ENCODE measurements around the gene LIN54. TPM values are rescaled to one million over a fixed set of nuclear protein-coding genes. Genes with fewer than 3 reads are reported as not detected.
A peak's percentile ranks its signal among the peaks of the same experiment; 100 is the strongest.
"Not testable (repeated sequence)": the region's sequence is repeated elsewhere in the genome, so short reads cannot be mapped to it uniquely, and the experiment has no call there.

The LIN54 gene
- total RNA-seq, 3 donors from 2014 or later, result 9.8 to 14.0 (median 11.7) TPM

DNA sequence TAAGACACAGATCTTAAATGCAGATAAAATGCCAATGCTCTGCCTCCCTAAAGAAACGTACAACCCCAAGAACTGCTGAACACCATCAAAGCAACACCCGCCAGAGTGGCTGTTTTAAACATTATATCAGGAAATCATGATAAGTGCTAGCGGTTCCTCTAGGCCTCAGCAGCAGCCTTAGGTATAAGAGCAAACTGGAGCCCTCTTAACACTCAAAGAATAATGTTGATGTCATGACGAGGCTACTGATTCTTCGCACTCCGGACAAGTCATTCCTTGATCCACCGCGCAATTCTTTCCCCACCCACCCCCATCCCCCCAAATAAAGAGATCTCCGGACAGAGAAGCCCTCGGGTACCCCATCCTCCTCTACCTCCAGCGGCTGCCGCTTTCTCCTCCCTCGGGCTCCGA lies 507 bp downstream of the LIN54 start:
- TF ChIP-seq POLR2A (IDR thresholded peaks at IDR 0.05), result no peak
- TF ChIP-seq, protein P1, sequence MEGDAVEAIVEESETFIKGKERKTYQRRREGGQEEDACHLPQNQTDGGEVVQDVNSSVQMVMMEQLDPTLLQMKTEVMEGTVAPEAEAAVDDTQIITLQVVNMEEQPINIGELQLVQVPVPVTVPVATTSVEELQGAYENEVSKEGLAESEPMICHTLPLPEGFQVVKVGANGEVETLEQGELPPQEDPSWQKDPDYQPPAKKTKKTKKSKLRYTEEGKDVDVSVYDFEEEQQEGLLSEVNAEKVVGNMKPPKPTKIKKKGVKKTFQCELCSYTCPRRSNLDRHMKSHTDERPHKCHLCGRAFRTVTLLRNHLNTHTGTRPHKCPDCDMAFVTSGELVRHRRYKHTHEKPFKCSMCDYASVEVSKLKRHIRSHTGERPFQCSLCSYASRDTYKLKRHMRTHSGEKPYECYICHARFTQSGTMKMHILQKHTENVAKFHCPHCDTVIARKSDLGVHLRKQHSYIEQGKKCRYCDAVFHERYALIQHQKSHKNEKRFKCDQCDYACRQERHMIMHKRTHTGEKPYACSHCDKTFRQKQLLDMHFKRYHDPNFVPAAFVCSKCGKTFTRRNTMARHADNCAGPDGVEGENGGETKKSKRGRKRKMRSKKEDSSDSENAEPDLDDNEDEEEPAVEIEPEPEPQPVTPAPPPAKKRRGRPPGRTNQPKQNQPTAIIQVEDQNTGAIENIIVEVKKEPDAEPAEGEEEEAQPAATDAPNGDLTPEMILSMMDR (IDR thresholded peaks at IDR 0.05), result no peak
- TF ChIP-seq POLR2AphosphoS5 (IDR thresholded peaks at IDR 0.05), result no peak
- Histone ChIP-seq H3K36me3 (no peaks in the 10 kb centered on the region), H3K4me3 (peak overlapping the region; percentile 66 to 92 (median 72)), H3K27me3 (no peaks in the 10 kb centered on the region), H3K4me1 (no peaks in the 10 kb centered on the region), H3K27ac (peak overlapping the region; percentile 93 to 95), H3K9me3 (no peaks in the 10 kb centered on the region)
- DNase-seq (ENCODE audit: low spot score in 2 of 2), result no peak
- intact Hi-C loops (cut with DNase I; ENCODE audit: low total_unique reads), result no loop called here

DNA sequence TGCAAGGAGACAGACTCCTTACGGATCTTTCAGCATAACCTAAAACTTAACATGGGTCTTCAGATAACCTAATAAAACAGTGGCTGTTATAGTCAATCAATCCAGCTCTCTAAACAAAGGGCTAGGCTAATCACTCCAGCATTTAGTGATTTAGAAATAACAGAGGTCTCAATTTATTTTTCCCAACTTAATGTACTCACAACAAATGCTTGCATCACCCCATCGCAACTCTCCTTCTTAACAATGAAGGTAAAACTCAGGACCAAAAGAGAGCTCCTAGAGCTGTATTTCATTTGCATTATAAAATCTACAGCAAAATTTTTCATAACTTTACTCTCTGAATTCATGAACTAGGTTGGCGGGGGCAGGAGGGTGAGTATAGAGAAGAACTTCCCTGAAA lies 1.1 kb downstream of the LIN54 start:
- TF ChIP-seq, protein P1 (IDR thresholded peaks at IDR 0.05), result no peak
- TF ChIP-seq POLR2A (IDR thresholded peaks at IDR 0.05) (no peak), POLR2AphosphoS5 (IDR thresholded peaks at IDR 0.05) (no peak)
- no peaks in the 10 kb centered on the region for H3K27me3 ChIP-seq
- no peaks in the 10 kb centered on the region for H3K36me3 ChIP-seq
- H3K4me1 ChIP-seq, result no peaks in the 10 kb centered on the region
- H3K27ac ChIP-seq, result peak overlapping the region in 1 of 2 donors; percentile 93
- no peak for DNase-seq (ENCODE audit: low spot score in 2 of 2)
- peak overlapping the region; percentile 66 to 92 (median 72) for H3K4me3 ChIP-seq
- intact Hi-C loops (cut with DNase I; ENCODE audit: low total_unique reads), result no loop called here
- H3K9me3 ChIP-seq, result no peaks in the 10 kb centered on the region

DNA sequence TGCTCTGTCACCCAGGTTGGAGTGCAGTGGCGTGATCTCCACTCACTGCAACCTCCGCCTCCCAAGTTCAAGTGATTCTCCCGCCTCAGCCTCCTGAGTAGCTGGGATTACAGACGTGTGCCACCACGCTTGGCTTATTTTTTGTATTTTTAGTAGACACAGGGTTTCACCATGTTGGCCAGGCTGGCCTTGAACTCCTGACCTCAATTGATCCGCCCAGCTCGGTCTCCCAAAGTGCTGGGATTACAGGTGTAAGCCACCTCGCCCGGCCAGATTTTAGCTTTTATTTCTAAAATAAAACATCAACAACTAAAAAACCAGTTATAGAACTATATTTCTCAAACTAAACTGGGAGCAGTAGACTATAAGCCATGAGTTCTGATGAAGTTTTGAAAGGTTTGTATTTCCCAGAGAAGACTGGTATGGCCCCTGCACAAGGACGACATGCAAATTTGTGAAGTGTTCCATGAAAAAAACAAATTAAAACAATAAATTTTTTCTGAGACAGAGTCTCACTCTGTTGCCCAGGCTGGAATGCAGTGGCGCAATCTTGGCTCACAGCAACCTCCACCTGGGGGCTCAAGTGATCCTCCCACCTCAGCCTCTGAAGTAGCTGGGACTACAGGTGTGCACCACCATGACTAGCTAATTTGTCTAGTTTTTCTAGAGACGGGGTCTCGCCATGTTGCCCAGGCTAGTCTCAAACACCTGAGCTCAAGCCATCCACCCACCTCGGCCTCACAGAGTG lies 7.4 kb downstream of the LIN54 start:
- H3K27ac ChIP-seq; H3K4me1 ChIP-seq; DNase-seq (ENCODE audit: low spot score in 2 of 2); intact Hi-C loops (cut with DNase I; ENCODE audit: low total_unique reads); H3K36me3 ChIP-seq; H3K27me3 ChIP-seq; H3K9me3 ChIP-seq; H3K4me3 ChIP-seq: not testable (repeated sequence)

DNA sequence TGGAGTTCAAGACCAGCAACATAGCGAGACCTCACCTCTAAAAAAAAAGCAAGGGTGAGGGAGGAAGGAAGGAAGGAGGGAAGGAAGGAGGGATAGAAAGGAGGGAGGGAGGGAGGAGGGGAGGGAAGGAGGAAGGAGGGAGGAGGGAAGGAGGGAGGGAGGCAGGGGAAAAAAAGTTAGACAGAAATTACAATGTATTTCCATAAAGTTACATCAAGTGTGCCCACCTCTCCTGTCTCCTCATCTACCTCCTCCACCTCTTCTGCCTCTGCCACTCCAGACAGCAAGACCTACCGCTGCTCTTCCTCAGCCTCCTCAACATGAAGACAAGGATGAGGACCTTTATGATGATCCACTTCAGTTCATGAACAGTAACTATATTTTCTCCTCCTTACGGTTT lies 8.3 kb downstream of the LIN54 start:
- no peak overlapping the region for H3K27ac ChIP-seq
- TF ChIP-seq POLR2A (IDR thresholded peaks at IDR 0.05), result no peak
- TF ChIP-seq, protein P1 (IDR thresholded peaks at IDR 0.05), result no peak
- no peak for TF ChIP-seq POLR2AphosphoS5 (IDR thresholded peaks at IDR 0.05)
- no peaks in the 10 kb centered on the region for H3K4me1 ChIP-seq
- no peaks in the 10 kb centered on the region for H3K9me3 ChIP-seq
- no peaks in the 10 kb centered on the region for H3K36me3 ChIP-seq
- no peak for DNase-seq (ENCODE audit: low spot score in 2 of 2)
- no peak overlapping the region for H3K4me3 ChIP-seq
- H3K27me3 ChIP-seq, result no peaks in the 10 kb centered on the region
- intact Hi-C loops (cut with DNase I; ENCODE audit: low total_unique reads), result no loop called here

DNA sequence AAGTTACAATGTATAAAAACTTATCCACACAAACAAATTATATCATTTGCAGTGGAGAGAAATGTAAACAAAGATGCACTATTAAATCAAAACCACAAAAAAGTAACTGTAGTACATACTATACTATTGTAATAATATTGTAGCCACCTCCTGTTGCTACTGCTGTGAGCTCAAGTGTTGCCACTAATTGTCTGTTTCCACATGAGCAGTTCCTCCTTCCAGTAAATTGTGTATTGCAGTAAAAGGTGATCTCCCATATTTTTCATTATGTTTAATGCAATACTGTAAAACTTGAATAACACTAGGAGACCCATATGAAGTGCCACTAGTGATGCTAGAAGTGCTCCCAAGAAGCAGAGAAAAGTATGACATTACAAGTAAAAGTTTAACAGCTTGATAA lies 11.7 kb downstream of the LIN54 start:
- Histone ChIP-seq H3K27me3 (no peaks in the 10 kb centered on the region), H3K27ac (no peak overlapping the region), H3K36me3 (no peaks in the 10 kb centered on the region), H3K4me1 (no peaks in the 10 kb centered on the region), H3K4me3 (no peak overlapping the region), H3K9me3 (no peaks in the 10 kb centered on the region)
- DNase-seq (ENCODE audit: low spot score in 2 of 2), result no peak
- TF ChIP-seq POLR2AphosphoS5 (IDR thresholded peaks at IDR 0.05) (no peak), POLR2A (IDR thresholded peaks at IDR 0.05) (no peak)
- TF ChIP-seq, protein P1 (IDR thresholded peaks at IDR 0.05), result no peak
- intact Hi-C loops (cut with DNase I; ENCODE audit: low total_unique reads), result no loop called here
